ENCODE measurements around the gene DEPP1.

- TF ChIP-seq POLR2A (IDR thresholded peaks at IDR 0.05), result no peak
- no peak for TF ChIP-seq CTCF (IDR thresholded peaks at IDR 0.05)
- no peak for TF ChIP-seq EP300 (IDR thresholded peaks at IDR 0.05)
Observed at GRCh38 chr10:44958898-44959246, 19.7 kb downstream of the DEPP1 start.
